Esophagus muscularis mucosa (tissue), 4 donors: ENCODE measurements around the gene PPA2. TPM values are rescaled to one million over a fixed set of nuclear protein-coding genes. Genes with fewer than 3 reads are reported as not detected.

ENCODE experiments used
- DNase-seq: peaks from one replicate; pipeline ENCODE4 v3.0.0-alpha.2; 2017; ENCODE audit errors: extremely low spot score
- H3K27ac ChIP-seq, 4 donors: fragments of 200-600 bp; sonication (generic); replicated peaks in 1 of 4; 1 replicate in 3 of 4; 2 replicates in 1 of 4; pipeline ENCODE4 v1.5.1; 2016 to 2019; ENCODE audit warnings: mild to moderate bottlenecking in 1 of 4
- H3K27me3 ChIP-seq, 4 donors: fragments of 200-600 bp; sonication (generic); one replicate each; pipeline versions ENCODE4 v1.5.1 to v1.6.0; 2016 to 2019
- H3K36me3 ChIP-seq, 4 donors: fragments of 200-600 bp; sonication (generic); one replicate each; pipeline ENCODE4 v1.5.1; 2016 to 2019
- H3K4me1 ChIP-seq, 4 donors: fragments of 200-600 bp; sonication (generic); one replicate each; pipeline ENCODE4 v1.5.1; 2016 to 2019
- H3K4me3 ChIP-seq, 4 donors: fragments of 200-600 bp; sonication (generic); 1 replicate in 2 of 4; 2 replicates in 2 of 4; pipeline ENCODE4 v1.5.1; 2016 to 2019; ENCODE audit warnings: mild to moderate bottlenecking in 4 of 4, moderate library complexity in 1 of 4
- H3K9me3 ChIP-seq, 4 donors: fragments of 200-600 bp; sonication (generic); 1 replicate in 3 of 4; 2 replicates in 1 of 4; pipeline ENCODE4 v1.5.1; 2016 to 2019
- EP300 ChIP-seq: sonication (generic); formaldehyde crosslinking; IDR thresholded peaks from one replicate; pipeline ENCODE4 v1.6.1; 2017; ENCODE audit warnings: antibody characterized with exemption
- POLR2A ChIP-seq: fragments of 450-650 bp; IDR thresholded peaks from one replicate; pipeline ENCODE4 v1.6.1; 2017; ENCODE audit warnings: antibody characterized with exemption, moderate library complexity, mild to moderate bottlenecking, low read depth
- POLR2AphosphoS5 ChIP-seq, 2 donors: sonication (generic); formaldehyde crosslinking; IDR thresholded peaks; one replicate each; pipeline ENCODE4 v1.6.1; 2017; ENCODE audit warnings: antibody characterized with exemption in 2 of 2
- WGBS: methylation state at CpG from one replicate; pipeline ENCODE4 v1.1.5; 2018; 5-methylcytosine and 5-hydroxymethylcytosine counted together
- intact Hi-C: fragments of 100-400 bp; cut with DNase I; formaldehyde crosslinking; loops from one replicate; pipeline ENCODE4 v1.15.1; 2023
- total RNA-seq, 4 donors: library from RNA; depleted of rRNA; stranded (reverse); fragments of >200 nt; gene quantifications; one replicate each; pipeline versions ENCODE4 v1.1.0 to v1.2.1, GENCODE V29; 2016
- TF ChIP-seq, protein P1 (sequence below), 3 experiments: fragments of 200-600 bp in 2 of 3; fragments of 450-650 bp in 1 of 3; sonication (generic) in 2 of 3; IDR thresholded peaks; one replicate each; pipeline ENCODE4 v1.5.1; 2017 to 2019; ENCODE audit warnings: antibody characterized with exemption in 3 of 3, mild to moderate bottlenecking in 2 of 3, moderate library complexity in 1 of 3

PPA2 gene
- total RNA-seq, 4 donors from 2014 or later: 65.6 to 100 (median 72.5) TPM

DNA sequence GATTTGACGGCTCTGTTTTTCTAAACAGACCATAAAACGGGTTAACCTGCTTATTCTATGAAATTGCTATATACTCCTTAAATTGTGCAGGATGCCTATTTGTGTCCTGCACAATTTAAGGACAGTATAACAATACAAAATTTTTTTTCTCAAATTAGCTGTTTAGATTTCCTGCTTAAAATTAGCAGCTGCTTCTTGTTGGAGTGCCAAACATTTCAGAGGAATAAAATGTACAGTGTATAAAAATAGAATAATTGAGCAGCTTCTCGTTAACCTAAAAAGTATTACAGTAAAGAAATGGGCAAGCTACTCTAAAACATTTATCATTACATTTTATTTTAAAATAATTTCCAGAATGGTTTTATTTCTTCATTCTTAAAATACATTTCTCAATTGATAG is 100.5 kb downstream of the PPA2 start:
- intact Hi-C loops: no loop called here
- WGBS: 39% methylated on average over 3 of the region's 3 CpGs
- no peak overlapping the region for H3K4me3 ChIP-seq
- no peak overlapping the region for H3K27ac ChIP-seq
- TF ChIP-seq, protein P1, sequence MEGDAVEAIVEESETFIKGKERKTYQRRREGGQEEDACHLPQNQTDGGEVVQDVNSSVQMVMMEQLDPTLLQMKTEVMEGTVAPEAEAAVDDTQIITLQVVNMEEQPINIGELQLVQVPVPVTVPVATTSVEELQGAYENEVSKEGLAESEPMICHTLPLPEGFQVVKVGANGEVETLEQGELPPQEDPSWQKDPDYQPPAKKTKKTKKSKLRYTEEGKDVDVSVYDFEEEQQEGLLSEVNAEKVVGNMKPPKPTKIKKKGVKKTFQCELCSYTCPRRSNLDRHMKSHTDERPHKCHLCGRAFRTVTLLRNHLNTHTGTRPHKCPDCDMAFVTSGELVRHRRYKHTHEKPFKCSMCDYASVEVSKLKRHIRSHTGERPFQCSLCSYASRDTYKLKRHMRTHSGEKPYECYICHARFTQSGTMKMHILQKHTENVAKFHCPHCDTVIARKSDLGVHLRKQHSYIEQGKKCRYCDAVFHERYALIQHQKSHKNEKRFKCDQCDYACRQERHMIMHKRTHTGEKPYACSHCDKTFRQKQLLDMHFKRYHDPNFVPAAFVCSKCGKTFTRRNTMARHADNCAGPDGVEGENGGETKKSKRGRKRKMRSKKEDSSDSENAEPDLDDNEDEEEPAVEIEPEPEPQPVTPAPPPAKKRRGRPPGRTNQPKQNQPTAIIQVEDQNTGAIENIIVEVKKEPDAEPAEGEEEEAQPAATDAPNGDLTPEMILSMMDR (IDR thresholded peaks at IDR 0.05): no peak
- TF ChIP-seq POLR2A: no peak
- no peak for TF ChIP-seq POLR2AphosphoS5 (IDR thresholded peaks at IDR 0.05)
- TF ChIP-seq EP300: no peak
- peaks cover 4 to 21% (median 10%) of the 10 kb centered on the region in 4 donors for H3K4me1 ChIP-seq
- H3K9me3 ChIP-seq: no peaks in the 10 kb centered on the region
- H3K36me3 ChIP-seq: peaks cover 0 to 15% (median 11%) of the 10 kb centered on the region in 4 donors
- no peak for DNase-seq
- H3K27me3 ChIP-seq: no peaks in the 10 kb centered on the region

- Histone ChIP-seq H3K36me3 (peaks cover 0 to 42% (median 15%) of the 10 kb centered on the region in 4 donors), H3K4me3 (no peak overlapping the region), H3K4me1 (peaks cover 4 to 21% (median 10%) of the 10 kb centered on the region in 4 donors), H3K27ac (no peak overlapping the region), H3K9me3 (no peaks in the 10 kb centered on the region), H3K27me3 (no peaks in the 10 kb centered on the region)
- intact Hi-C loops: no loop called here
- no peak for TF ChIP-seq EP300
- TF ChIP-seq POLR2A: no peak
- TF ChIP-seq, protein P1 (IDR thresholded peaks at IDR 0.05): no peak
- no peak for TF ChIP-seq POLR2AphosphoS5 (IDR thresholded peaks at IDR 0.05)
- 89% methylated on average over 1 of the region's 1 CpG for WGBS
- DNase-seq: no peak
Measured at GRCh38 chr4:105369988-105370387, 103.9 kb downstream of the PPA2 start.

- intact Hi-C loops: no loop called here
- no peak for DNase-seq
- no peak for TF ChIP-seq EP300
- TF ChIP-seq, protein P1 (IDR thresholded peaks at IDR 0.05): no peak
- Histone ChIP-seq H3K36me3 (peaks cover 4 to 19% (median 8%) of the 10 kb centered on the region in 4 donors), H3K27me3 (no peaks in the 10 kb centered on the region), H3K9me3 (no peaks in the 10 kb centered on the region), H3K4me1 (no peaks in the 10 kb centered on the region), H3K4me3 (no peak overlapping the region), H3K27ac (no peak overlapping the region)
Measured at GRCh38 chr4:105361053-105361452, 112.8 kb downstream of the PPA2 start.

DNA sequence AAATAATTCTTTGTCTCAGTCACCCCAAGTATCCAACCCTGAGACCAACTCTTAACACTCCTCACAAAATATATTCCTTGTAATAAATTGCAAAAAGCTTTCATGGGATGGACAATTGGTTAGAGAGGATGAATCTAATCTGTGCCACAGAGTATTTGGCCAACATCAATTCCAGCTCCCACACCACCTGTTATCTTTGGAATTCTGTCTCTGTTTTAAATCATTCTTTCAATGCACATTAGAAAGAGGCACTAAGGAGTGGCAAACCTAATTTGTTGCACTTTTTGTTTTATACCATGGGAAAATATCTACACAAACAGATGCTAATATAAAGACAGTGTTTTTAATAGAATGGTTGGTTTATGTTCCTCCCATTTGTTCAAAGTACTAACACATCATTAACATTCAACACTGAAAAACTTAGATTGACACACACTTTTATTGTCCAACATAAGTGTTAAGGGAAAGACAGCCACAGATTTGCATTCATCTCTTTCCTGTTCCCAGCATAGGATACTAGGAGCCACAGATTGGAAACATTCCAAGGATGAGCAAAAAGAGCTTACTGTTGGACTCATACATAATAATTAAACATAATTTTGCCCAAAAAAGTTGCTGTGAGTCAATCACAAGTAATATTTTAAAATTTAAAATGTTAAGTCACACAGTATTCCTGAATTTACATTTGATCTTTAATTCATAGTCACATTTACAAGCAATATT is 116.4 kb downstream of the PPA2 start:
- intact Hi-C loops: no loop called here

More for the DNA sequence above, 116.4 kb downstream of the PPA2 start:
- Histone ChIP-seq H3K4me3 (no peak overlapping the region), H3K36me3 (peaks cover 4 to 13% (median 8%) of the 10 kb centered on the region in 4 donors), H3K9me3 (no peaks in the 10 kb centered on the region), H3K27ac (no peak overlapping the region), H3K27me3 (no peaks in the 10 kb centered on the region), H3K4me1 (no peaks in the 10 kb centered on the region)
- TF ChIP-seq POLR2AphosphoS5 (IDR thresholded peaks at IDR 0.05) (no peak), POLR2A (no peak), EP300 (no peak)
- TF ChIP-seq, protein P1 (IDR thresholded peaks at IDR 0.05): no peak
- no peak for DNase-seq
